Myocyte (in vitro differentiated cells): ENCODE results near the gene SEMA3F. TPM values are rescaled to one million over a fixed set of nuclear protein-coding genes. Genes with fewer than 3 reads are reported as not detected.
A peak's percentile ranks its signal among the peaks of the same experiment; 100 is the strongest.

Experiments
- DNase-seq: peaks from one replicate; pipeline ENCODE4 v3.0.0-alpha.2; 2012; ENCODE audit warnings: low read depth
- total RNA-seq: library from RNA; depleted of rRNA; stranded (reverse); fragments of >200 nt; gene quantifications from 2 replicates; pipeline ENCODE4 v1.2.3, GENCODE V29; 2014

SEMA3F gene
- total RNA-seq, 1 donor from 2014 or later = 0.51 TPM

DNA sequence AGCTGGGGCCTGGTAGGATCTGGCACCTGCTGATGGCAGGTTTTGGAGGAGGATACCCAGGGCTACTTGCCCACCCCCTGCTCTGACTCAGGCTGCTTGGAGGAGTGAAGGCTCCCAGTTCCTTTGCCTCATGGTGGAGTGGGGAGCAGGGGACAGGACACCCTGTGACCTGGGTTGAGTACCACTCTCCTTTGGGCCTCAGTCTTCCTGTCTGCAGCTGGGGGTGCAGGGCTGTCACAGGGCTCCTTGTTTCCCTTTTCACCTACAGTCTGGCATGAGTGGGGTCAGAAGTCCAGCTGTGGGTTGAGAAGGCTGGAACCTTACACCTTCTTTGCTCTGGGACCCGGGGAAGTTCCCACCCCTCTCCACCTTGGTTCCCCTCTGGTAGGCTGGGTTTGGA is 14.7 kb downstream of the SEMA3F start:
- no peak for DNase-seq

DNA sequence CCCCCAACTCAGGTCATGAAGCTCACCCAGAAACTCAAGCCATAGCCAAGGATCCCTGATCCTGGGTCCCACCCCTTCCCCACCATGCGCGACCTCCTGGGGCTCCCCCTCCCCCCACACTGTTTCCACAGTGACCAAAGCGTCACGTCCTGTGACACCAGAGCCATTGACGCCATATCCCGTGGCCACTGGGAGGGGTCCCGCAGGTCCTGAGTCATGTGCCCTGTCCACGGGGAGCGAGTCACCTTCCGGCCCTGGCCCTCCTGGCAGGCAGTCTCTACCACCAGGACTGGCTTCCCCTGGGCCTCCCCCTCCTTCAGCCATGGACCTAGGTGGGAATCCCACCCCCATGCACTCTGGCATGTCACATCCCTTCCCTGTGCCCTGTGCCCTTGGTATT is 15.6 kb downstream of the SEMA3F start:
- peak; percentile 48 for DNase-seq

DNA sequence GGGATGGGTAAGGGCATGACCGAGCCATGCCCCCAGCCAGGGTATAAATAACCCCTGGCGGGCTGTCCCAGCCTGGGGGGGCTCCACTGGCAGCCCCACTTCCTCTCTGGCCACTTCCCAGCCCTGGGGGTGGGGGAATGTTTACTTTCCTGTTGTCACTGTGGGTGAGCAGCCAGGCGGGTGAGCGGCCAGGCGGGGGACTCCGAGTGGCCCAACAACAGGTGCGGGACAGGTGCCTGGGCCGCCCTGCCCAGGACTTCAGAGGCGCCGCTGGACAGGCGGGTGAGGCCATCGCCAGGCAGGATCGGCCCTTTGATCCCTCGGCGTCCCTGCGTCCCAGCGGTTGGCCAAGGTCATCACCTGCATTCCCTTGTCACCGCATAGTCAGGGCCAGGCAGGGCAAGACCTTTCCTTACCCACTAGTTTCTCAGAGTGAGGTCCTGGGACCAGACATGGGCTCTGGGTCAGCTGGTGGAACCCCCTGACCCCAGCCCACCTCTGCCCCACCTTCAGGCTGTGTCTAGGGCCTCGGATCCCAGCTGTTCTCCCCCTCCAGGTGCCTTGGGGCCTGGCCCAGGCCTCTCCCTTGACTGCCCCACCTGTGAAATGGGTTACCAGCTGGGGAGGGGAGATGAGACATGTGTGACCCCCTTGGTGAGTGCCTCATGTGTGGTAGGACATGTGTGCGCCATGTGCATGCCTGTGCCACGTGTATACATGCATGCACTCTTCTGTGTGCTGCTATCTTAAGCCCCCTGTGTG is 16.6 kb downstream of the SEMA3F start:
- peak; percentile 71 for DNase-seq

DNA sequence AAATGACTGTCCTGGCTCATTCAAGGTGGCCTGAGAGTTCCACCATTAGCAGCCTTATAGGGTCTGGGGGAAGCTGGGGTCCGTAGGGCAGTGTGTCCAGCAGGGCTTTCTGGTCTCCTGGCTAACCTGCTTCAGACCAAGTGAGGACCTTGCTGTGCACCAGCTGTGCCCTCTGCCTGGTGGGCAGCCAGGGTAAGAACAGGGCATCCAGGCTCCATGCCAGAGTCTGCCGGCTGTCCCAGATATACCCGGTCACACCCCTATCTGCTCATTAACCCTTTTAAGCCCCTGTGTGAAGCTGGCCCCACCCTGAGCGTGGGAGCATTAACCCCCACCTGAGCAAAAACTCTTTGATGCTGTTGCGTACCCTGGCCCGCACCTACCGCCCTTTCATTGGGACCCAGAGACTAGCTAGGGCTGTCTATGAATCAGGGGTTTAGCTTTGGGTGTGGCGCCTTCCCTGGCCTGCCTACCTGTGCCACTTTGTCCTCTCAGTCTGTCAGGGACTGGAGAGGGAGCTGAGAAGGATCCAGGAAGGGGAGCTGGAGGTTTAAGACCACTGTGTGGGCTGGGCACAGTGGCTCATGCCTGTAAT is 17.6 kb downstream of the SEMA3F start:
- peak; percentile 72 for DNase-seq

DNA sequence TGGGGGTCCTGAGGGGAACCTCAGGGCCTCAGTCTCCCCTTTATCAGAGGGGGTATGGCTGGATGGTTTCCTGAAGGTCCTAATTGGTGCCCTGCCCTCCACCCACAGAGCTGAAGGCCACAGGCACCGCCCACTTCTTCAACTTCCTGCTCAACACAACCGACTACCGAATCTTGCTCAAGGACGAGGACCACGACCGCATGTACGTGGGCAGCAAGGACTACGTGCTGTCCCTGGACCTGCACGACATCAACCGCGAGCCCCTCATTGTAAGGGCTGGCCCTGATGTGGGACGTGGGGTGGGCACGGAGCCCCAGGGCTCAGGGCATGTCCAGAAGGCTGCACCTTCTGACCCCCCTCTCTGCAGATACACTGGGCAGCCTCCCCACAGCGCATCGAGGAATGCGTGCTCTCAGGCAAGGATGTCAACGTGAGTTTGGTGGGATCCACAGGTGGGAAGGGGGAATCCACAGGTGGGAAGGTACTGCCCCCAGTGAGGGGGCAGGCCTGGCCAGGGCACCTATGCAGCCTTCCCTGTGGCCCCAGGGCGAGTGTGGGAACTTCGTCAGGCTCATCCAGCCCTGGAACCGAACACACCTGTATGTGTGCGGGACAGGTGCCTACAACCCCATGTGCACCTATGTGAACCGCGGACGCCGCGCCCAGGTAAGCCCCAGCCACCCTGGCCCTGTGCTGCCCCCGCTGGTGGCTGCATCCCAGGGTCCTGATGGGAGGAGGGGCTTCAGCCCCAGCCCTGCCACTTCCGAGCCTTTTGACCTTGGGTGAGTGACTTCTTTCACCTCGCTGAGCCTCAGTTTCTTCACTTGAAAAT is 18.8 kb downstream of the SEMA3F start:
- no peak for DNase-seq

DNA sequence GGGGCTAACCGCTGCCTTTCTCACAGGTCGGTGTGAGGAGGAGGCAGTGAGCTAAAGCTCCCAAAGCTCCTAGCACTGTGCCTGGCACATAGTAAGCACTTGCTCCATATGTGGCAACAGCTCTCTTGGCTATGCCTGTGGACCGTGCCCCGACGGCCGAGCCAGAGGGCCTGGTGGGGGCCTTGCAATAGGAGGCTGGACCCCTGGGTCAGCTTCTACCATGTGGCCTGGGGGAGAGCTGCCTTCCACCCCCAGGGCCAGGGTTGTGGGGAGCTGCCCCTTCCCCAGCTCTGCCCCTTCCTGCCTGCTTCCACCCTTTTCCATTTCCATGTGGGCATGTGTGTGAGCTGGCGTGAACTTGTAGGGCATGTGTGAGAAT is 19.4 kb downstream of the SEMA3F start:
- DNase-seq = no peak

DNA sequence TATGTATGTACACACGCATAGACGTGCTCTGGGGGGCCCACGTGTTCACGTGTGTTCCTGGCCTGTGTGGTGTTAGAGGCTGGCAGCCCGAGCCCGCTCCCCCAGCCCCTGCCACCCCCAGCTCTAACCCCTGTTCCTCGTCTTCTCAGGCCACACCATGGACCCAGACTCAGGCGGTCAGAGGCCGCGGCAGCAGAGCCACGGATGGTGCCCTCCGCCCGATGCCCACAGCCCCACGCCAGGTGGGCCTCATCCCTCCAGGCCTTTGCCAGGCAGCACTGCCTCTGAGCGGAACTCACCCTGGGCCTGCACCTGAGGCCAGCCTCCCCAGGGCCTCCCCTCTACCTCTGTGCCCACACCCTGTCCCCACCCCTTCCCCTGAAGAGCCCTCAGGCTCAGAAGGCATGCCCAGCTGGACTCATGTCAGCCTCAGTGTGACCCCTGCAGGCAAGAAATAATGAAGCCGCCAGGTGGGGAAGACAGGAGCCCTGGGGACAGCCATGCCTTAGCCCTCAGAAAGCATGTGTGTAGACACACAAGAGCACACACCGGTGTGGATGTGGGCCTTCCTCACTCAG is 19.9 kb downstream of the SEMA3F start:
- no peak for DNase-seq

DNA sequence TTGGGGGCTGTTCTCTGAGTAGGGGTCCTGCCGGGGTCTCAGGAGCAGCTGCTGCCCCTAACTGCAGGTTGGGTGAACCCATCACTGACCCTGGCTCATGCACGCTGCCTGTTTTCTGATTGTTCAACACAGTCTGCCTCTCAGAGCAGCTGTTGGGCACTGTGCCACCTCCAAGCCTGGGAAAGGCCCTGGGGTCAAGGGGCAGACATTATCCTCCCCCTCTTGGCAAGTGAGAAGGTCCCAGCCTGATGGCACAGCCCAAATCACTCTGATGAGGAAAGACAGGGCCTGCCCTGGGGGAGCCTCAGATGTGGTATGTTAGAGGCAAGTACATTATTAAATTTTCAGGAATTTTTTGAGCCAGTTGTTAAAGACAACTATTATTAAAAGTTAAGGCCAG is 22.2 kb downstream of the SEMA3F start:
- peak; percentile 69 for DNase-seq

DNA sequence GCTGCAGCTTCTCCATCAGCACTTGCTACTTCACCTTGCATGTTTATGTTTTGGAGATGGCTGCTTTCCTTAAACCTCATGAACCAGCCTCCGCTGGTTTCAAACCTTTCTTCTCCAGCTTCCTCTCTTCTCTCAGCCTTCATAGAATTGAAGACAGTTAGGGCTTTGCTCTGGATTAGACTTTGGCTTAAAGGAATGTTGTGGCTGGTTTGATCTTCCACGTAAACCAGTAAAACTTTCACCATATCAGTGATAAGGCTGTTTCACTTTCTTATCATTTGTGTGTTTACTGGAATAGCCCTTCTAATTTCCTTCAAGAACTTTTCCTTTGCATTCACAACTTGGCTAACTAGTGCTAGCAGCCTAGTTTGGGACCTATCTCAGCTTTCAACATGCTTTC is 24.6 kb downstream of the SEMA3F start:
- no peak for DNase-seq

DNA sequence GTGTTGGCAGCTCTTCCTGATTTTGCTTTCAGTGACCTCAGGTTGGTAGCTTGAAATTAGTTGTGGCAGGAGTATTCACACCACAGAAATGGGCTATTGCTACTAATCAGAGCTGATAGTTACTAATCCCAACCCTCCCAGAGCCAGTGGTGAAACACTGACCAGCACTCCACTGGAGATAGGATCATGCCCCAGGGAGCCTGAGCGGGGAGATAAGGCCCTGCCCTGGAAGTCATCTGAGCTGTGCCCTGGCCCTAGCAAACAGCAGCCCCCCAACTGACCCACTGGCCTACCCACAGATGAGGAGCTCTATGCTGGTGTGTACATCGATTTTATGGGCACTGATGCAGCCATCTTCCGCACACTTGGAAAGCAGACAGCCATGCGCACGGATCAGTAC is 26.9 kb downstream of the SEMA3F start:
- no peak for DNase-seq

DNA sequence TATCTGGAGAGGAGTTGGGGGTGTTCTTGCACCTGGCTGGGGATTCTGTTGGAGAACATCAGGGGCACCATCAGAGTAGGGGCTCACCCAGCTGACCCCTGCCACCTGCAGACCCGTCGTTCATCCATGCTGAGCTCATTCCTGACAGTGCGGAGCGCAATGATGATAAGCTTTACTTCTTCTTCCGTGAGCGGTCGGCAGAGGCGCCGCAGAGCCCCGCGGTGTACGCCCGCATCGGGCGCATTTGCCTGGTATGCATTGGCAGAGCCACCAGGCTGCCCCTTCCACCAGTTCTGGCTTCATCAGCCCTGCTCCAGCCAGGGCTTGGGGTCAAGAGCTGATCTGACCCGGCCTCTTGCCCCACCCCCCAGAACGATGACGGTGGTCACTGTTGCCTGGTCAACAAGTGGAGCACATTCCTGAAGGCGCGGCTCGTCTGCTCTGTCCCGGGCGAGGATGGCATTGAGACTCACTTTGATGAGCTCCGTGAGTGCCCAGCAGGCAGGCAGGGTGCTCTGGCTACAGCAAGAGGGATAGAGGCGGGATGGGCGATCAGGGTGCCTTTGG is 27.5 kb downstream of the SEMA3F start:
- no peak for DNase-seq

DNA sequence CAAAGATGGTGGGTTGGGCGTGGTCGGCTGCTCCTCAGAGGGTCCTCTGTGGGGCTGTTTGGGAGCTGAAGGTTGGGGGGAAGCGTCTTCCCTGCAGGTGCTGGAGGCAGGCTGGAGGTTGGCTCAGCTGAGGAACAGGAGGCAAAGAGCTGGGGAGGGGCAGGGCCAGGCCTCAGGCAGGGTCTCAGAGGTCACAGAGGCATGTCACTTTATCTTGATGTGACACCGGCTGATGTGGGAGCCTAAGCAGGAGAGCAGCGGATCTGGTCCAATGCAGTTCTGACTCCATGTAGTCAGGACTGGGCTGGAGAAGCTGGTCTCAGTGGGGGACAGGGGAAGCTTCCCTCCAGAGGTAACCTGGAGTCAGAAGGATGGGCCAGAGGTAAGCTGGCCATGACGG is 28.6 kb downstream of the SEMA3F start:
- no peak for DNase-seq

DNA sequence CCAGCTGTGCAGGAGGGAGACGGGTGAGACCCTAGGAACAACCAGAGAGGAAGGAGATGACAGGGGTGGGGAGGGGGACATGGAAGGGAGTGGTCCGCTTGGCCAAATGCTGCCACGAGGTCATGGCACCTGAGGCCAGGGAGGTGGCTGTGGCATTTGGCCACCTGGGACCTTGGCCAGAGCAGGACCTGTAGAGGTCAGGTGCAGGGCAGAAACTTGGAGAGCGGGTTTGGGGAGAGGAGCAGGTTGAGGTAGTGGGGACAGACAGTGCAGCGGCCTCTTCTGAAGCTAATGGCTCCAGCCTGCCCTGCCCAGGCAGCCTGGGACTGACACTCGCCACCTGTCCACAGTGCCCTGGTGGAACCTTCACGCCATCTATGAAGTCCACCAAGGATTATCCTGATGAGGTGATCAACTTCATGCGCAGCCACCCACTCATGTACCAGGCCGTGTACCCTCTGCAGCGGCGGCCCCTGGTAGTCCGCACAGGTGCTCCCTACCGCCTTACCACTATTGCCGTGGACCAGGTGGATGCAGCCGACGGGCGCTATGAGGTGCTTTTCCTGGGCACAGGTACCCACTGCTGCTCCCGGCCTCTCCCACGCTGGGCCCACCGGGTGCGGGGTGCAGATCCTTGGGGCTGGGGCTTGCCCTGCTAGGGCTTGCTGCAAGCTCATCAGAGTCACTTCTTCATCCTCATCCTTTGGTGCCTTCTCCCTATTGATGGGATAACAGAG is 29.3 kb downstream of the SEMA3F start:
- DNase-seq = no peak

DNA sequence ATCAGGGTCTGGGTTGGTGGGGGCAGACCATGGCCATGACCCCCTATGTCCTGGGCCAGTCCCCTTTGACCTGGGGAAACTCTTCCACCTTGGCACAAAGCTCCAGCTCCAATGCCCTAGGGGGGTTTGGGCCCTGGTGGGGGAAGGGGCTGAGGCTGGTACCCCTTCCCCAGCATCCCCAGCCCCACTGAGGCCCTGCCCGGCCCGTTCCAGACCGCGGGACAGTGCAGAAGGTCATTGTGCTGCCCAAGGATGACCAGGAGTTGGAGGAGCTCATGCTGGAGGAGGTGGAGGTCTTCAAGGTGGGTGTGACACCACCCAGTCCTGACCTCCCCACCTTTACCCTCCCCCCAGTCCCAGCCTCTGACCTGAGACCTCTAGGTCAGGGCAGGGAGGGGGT is 30.1 kb downstream of the SEMA3F start:
- DNase-seq = no peak

DNA sequence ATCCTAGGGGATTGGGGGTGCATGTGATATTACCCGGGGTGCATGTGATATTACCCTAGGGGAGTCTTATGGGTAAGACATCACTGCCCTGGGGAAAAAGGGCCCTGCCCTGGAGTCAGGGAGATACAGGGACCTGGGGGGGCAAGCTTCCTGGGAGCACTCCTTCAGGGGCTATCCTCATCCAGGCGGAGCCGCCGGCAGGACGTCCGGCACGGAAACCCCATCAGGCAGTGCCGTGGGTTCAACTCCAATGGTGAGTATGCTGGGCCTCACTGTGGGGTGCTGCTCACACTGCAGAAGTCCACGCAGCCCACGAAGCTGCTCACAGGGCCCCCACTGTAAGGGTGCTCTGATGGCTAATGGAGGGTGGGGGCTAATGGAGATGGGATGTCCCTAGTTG is 31.0 kb downstream of the SEMA3F start:
- DNase-seq = no peak

DNA sequence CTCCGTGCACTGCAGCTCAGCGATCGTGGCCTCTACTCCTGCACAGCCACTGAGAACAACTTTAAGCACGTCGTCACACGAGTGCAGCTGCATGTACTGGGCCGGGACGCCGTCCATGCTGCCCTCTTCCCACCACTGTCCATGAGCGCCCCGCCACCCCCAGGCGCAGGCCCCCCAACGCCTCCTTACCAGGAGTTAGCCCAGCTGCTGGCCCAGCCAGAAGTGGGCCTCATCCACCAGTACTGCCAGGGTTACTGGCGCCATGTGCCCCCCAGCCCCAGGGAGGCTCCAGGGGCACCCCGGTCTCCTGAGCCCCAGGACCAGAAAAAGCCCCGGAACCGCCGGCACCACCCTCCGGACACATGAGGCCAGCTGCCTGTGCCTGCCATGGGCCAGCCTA is 32.6 kb downstream of the SEMA3F start:
- DNase-seq = no peak

DNA sequence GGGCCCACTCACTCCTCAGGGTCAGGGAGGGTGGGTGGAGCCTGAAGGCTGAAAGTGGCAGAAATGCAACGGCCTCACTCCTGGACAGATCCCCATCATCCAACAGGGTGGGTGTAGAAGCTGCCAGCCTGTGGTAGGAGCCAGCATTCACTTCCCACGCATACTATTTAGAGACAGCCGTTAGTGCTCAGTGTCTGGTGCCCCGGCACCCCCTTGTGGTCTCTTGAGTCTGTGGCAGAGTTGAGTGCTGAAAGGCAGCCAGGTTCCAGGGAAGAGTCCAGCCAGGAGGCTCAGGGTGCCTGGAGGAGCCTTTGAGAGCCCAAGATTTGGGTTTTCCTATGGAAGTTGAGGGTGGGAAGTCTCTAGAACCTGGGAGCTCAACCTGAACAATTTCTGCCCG is 34.1 kb downstream of the SEMA3F start:
- DNase-seq = peak; percentile 90

DNA sequence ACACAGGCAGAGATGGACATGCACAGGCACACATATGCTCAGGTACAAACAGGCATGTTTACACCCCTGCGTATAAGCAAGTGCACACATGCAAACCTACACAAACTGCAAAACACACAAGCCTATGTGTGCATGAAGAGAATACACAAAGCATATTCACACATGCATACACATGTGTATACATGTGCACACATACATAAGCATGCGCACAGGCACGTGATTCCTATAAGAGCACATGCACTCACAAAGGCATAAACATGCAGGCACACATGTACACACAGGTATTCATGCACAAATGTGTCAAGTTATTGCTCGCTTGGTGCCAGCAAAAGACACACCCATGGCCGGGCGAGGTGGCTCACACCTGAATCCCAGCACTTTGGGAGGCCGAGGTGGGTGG is 34.9 kb downstream of the SEMA3F start:
- DNase-seq = no peak

DNA sequence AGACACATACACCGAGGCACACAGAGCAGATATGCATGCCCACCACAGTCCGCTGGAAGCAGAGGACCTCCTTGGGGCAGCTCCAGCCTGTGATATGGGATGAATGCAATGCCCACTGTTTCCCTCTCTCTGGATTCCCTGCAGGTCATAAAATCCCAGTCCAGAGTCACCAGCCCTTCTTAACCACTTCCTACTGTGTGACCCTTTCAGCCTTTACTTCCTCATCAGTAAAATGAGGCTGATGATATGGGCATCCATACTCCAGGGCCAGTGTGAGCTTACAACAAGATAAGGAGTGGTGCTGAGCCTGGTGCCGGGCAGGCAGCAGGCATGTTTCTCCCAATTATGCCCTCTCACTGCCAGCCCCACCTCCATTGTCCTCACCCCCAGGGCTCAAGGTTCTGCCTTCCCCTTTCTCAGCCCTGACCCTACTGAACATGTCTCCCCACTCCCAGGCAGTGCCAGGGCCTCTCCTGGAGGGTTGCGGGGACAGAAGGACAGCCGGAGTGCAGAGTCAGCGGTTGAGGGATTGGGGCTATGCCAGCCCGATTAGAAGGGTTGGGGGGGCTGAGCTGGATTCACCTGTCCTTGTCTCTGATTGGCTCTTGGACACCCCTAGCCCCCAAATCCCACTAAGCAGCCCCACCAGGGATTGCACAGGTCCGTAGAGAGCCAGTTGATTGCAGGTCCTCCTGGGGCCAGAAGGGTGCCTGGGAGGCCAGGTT is 36.0 kb downstream of the SEMA3F start, which contains the start of gene GNAT1:
Gene GNAT1 (plus strand): TSS at position 675 of the 725 bp plus-strand sequence. CDS start 116 bp downstream, outside the sequence.
- no peak for DNase-seq

DNA sequence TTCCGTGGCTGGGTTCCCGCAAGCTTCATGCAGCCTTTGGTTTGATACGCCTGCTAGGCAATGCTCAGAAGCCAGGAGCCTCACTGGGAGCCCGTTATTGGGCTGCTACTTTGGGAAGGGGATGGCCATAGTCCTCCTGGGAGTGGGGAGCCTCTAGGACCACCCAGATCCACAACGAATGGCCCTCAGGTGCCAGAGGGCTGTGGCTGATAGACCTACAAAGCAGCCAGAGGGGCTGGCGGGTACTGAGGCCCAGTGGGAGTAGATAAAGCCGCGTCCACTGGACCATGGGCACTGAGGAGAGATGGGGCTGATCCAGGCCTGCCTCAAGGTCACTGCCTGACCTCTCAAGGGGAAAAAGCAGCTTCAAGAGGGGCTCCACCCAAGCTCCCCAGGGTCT is 37.0 kb downstream of the SEMA3F start:
- no peak for DNase-seq
